ENCODE measurements around the gene AURKA.

AURKA gene

DNA sequence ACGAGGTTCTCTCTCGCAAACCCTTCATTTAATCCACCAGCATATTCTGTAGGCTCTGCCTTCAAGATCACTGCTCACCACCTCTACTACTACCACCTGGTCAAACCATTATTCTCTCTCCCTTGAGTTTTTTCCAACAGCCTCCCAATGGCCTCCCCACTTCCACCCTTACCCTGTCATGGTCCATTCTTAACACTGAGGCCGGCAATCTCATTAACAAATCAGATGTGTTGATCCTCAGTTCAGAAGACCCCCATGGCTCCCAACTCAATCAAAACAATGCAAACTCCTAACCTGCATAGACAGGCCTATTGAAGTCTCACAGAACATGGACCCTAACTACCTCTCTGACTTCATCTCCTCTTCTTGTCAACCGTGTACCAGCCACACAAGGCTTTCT lies 2.2 kb downstream of the AURKA start:
- DNase-seq: no peak

GRCh38 chr20:56388882-56389281 lies 3.1 kb downstream of the AURKA start:
- DNase-seq: no peak

DNA sequence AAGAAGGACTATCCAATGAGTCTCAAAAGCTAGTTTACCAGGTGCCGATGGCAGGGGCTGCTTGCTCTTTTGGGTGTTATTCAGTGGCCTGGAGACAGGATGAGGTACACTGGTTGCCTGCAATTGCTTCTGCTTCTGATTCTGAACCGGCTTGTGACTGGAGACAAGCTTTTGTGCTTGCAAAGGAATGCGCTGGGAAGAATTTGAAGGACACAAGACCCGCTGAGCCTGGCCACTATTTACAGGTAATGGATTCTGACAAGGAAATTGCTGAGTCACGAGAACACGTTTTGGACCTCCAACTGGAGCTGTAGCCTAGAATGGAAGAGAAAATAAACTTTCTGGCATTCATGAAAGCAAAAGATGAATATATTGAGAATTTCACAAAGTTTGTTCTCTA lies 5.8 kb downstream of the AURKA start:
- DNase-seq: no peak

DNA sequence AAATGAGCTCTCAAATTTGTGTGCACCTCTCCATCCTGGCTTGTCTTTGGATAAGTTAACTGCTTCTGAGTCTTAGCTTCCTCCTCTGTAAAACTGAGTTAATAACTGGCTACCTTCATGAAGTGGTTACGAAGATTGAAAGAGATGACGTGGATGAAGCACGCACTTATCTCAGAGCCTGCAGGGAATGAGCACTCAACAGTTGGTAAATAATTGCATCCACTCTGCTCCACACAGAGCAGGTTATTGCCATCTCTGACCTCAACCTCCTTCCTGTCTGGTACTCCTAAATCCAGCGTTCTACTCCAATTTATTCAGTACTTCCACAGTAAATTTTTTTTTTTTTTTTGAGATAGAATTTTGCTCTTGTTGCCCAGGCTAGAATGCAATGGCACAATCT lies 6.9 kb downstream of the AURKA start:
- no peak for DNase-seq

GRCh38 chr20:56383334-56383733 lies 8.7 kb downstream of the AURKA start:
- DNase-seq: no peak

GRCh38 chr20:56382696-56383095 lies 9.3 kb downstream of the AURKA start:
- no peak for DNase-seq

GRCh38 chr20:56381501-56381900 lies 10.5 kb downstream of the AURKA start:
- no peak for DNase-seq

- no peak for DNase-seq
Measured at GRCh38 chr20:56380375-56380774, 11.6 kb downstream of the AURKA start.

DNA sequence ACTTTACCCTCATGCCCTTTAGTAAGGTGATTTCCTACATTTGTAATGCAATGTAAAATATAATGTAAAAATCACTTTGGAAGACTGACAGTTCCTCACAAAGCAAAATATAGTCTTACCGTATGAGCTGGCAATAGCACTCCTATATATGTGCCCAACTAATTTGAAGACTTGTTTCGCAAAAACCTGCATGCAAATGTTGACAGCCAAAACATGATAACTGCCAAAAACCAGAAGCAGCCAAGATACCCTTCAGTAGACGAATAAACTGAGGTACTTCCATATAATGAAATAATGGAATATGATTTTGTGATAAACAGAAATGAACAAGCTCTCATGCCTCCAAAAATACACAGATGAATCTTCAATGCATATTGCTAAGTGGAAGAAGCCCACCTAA lies 13.6 kb downstream of the AURKA start:
- no peak for DNase-seq

GRCh38 chr20:56376331-56376730 lies 15.7 kb downstream of the AURKA start:
- no peak for DNase-seq

GRCh38 chr20:56373942-56374341 lies 18.1 kb downstream of the AURKA start:
- DNase-seq: no peak

DNA sequence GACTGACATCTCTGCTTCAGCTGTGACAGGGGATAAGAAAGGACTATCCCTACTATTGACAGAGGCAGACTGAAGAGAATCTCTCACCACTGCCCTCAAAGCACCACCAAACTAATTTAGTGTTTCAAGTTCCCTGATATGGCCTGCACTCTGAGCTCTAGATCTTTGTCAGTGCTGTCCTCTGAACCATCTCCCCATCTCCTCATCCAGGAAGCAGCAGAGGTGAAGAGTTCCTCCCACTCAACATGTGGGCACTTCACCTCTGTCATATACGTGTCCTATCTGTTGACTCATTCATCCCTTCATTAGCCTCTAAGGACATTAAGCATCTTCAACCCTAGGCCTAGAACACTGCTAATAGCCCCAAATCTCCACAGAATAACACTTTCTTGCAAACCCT lies 19.2 kb downstream of the AURKA start:
- no peak for DNase-seq

- DNase-seq: no peak
Measured at GRCh38 chr20:56371977-56372376, 20.0 kb downstream of the AURKA start.

GRCh38 chr20:56369179-56369578 lies 22.8 kb downstream of the AURKA start:
- no peak for DNase-seq

DNA sequence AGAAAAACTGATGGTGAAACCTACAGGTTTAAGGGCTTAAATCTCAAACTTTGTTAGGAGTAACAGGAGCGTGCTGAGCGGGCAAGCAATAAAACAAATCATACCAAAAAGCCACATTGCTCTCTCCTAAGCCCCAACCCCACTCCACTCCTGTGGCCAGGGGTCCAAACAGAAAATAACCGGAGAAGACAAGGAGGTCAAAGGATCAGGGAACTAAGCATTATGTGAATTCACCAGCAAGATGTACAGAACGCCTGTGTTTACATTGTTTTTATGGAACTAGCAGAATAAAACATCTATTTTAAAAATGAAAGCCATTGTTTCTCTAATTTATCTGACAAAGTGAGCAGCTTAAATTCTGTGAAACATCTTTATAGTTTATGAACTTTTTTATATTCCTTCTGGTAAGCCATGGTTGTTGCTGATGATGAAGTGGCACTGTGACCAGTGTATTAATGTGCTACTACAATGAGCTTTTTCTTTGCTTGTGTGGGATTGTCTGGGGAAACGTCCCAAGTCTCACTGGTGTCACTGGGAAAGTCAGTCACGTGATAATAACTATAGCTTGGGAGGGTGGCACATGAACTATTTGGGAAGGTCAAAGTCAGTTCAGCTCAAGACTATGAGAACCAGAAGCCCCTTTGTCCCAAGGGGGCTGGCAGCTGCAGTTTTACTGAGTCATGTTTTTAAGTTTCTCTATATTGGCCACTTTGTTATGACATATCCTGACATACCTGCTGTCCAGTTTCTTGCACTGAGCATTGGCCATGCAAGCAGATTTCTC lies 23.5 kb downstream of the AURKA start:
- no peak for DNase-seq

DNA sequence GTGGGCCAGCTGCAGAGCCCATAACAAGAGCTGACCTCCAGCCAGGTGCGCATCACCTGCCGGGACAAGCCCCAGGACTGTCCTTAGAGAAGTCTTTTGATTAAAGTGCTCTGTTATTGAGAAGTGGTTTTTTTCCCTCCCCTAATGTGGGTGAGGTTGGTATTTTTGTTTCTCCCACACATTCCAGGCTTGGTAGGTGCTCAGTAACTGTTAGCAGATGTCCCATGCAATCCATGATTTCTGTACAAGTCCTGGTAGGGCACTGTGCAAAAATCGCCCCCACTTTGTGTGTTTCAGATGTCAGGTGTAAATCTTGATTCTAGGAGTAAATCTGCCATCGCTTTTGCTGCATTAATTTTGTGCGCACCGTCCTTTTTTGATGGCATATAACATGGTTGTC lies 28.5 kb downstream of the AURKA start:
- DNase-seq: no peak

DNA sequence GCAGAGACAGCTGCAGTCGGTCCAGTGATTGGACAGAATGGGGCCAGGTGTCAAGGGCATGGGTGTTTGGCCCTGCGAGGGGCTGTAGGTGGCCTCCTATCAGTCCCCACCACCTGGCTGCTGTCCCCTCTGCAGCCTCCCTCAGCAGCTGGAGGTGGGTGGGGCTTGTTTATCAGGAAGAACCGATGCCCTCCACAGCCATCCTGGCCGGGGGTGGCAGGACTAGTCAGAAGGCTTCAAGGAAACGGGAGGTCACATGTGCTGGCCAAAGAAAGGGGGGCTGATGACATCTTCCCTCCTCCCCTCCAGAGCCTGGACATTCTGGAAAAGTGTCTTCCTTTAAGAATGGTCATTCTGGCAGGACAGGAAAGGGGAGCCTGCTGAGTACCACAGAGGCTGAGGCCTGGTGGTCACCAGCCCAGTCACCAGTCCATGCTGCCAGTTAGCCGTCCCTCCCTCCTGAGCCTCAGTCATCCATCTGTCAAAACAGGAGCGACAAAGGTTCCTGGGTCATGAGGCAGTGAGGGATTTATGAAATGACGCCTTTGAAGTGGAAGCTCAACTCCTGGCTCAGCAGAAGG lies 29.1 kb downstream of the AURKA start:
- no peak for DNase-seq

GRCh38 chr20:56361900-56362299 lies 30.1 kb downstream of the AURKA start:
- no peak for DNase-seq

GRCh38 chr20:56360908-56361205 lies 31.2 kb downstream of the AURKA start:
- no peak for DNase-seq

DNA sequence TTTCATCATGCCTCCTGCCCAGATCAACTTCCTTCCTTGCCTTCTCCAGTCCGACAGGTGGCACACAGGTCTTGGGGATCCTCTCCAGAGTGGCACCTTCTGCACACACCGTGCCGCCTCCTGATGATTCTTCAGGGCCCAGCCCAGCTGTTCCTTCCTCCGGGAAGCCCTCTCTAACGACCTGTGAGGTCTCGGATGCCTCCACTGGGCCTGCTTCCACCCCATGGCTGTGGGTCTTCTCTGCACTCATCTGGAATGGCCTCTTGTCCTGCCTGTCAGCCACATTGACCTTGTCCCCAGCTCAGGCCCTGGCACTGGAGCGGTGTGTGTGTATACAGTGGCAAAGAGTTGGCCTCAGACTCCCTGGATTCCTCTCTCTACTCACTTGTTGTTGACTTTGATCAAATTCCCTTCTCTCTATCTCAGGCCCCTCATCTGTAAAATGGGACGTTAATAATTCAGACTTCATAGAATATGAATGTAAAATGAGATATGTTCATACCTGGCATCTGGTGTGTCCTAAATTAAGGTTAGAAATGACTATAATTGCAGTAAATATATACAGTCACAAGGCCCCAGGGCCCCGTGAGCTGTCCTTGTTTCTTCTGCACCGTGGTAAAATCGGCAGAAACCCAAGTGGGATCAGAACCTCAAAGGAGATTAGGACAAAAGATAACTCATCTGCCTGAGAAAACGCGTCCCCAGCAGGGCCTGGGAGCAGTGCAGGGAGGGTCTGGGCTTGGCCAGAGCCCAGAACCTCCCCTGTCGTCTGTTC lies 31.7 kb downstream of the AURKA start:
- no peak for DNase-seq

GRCh38 chr20:56359212-56360132 lies 32.5 kb downstream of the AURKA start:
- peak; percentile 36 for DNase-seq

- DNase-seq: peak; percentile 86
Measured at GRCh38 chr20:56358600-56359211, 33.3 kb downstream of the AURKA start, which contains the start of gene FAM210B. Gene FAM210B (plus strand): TSS chr20:56358974. CDS start chr20:56359006, 32 bp downstream.

DNA sequence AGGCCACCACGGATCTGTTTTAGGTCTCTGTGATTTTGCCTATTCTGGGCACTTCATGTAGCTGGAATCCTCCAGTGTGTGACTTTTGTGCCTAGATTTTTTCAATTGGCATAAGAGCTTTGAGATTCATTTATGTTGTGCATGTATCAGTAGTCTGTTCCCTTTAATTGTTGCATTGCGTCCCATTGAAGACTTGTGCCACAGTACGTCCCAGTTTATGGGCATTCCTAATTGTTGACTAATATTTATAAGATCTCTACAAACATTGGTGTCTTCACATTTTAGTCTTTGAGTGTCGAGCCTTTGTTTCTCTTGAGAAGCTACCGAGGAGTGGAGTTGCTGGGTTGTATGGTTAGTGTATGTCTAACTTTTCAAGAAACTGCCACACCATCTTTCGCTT lies 33.9 kb downstream of the AURKA start:
- no peak for DNase-seq
